Mesodermal cell (in vitro differentiated cells): ENCODE data around the gene MRPL21. TPM values are rescaled to one million over a fixed set of nuclear protein-coding genes. Genes with fewer than 3 reads are reported as not detected.

Source experiments
- H3K27ac ChIP-seq: 2 replicates; pipeline ENCODE4 v1.7.0; 2013; ENCODE audit warnings: mild to moderate bottlenecking, low read depth, low read length, moderate library complexity; ENCODE audit not compliant: severe bottlenecking
- H3K36me3 ChIP-seq: 2 replicates; pipeline ENCODE4 v1.7.1; 2013; ENCODE audit warnings: mild to moderate bottlenecking, low read length, moderate library complexity; ENCODE audit not compliant: control insufficient read depth, insufficient read depth
- H3K4me1 ChIP-seq: one replicate; pipeline ENCODE4 v1.7.1; 2013; ENCODE audit warnings: mild to moderate bottlenecking, low read length; ENCODE audit not compliant: insufficient read depth, control insufficient read depth, poor library complexity, severe bottlenecking
- H3K4me3 ChIP-seq: 2 replicates; pipeline ENCODE4 v1.7.0; 2013; ENCODE audit warnings: low read length, control low read depth, mild to moderate bottlenecking; ENCODE audit not compliant: insufficient read depth, poor library complexity, severe bottlenecking; ENCODE audit errors: extremely low read depth
- H3K9me3 ChIP-seq: 2 replicates; pipeline ENCODE4 v1.7.1; 2013; ENCODE audit warnings: mild to moderate bottlenecking, low read length, moderate library complexity; ENCODE audit not compliant: control insufficient read depth
- WGBS, 2 experiments: methylation state at CpG; one replicate each; pipeline ENCODE4 v1.1.5; 2013; ENCODE audit warnings: missing lambda C conversion rate in 2 of 2; ENCODE audit not compliant: insufficient coverage in 2 of 2; 5-methylcytosine and 5-hydroxymethylcytosine counted together
- polyA plus RNA-seq, 2 experiments: library from polyadenylated mRNA; stranded (reverse); fragments of 50-300 nt; gene quantifications; one replicate each; pipeline ENCODE4 v1.2.3, GENCODE V29; 2013

Gene MRPL21
- 58.7 TPM for polyA plus RNA-seq (2013, experiment 1 of 2)
- polyA plus RNA-seq (2013, experiment 2 of 2), result 54.0 TPM

DNA sequence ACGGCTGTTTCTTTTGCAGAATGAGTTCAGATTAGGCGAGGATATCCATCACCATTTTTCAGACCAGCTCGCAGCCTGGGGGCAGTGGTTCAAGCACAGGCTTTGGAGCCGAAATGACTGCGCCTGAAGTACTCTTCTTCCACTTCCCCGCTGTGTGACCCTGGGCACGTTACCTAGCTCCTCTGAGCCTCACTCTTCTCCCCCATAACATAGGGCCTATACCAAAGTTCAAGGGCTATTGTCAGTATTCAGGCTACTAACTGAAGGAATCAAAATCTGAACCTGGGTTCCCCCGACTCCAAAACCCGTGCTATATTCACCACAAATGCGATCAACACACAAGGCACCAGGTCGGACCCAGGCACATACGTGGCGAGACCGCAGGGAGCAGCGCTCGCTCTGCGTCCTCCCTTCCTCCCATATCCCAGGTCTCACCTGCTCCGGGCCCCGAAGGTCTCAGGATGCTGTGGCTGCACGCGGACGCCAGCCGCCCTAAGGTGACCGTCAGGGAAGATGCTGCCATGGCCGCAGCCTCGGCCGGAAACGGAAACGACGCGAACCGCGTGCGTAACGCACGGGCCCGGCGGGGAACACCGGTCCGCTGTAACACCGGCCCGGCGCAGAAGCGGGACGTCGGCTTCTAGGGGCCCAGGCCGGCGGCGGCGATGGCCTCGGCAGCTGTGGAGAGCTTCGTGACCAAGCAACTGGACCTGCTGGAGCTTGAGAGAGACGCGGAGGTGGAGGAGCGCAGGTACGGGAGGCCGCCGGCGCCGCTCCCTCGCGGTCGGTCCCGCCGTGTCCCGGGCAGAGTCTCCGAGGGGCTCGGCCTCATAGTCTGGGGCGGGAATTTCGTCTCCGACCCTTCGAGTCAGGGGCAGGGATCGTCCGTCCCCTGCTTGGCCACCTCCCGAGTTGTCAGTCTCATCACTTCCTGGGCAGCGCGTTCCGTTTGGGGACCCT is at the start of gene MRPL21, which contains the start of gene IGHMBP2:
Gene MRPL21, minus strand, starts transcription at position 545 of the 960 bp plus-strand sequence. Its CDS starts 22 bp downstream, at position 523.
Gene IGHMBP2, plus strand, starts transcription at position 604 of the 960 bp plus-strand sequence. Its CDS starts 62 bp downstream, at position 666.
- Histone ChIP-seq H3K4me3 (peak within 1 kb of the TSS; percentile 99), H3K9me3 (no peaks in the 10 kb centered on the region), H3K27ac (peak within 1 kb of the TSS; percentile 62), H3K4me1 (peaks cover 6% of the 10 kb centered on the region), H3K36me3 (peaks cover 48% of the 10 kb centered on the region)
- 1 to 2% methylated on average over 70 to 75 of the region's 78 CpGs for WGBS, 2 experiments

DNA sequence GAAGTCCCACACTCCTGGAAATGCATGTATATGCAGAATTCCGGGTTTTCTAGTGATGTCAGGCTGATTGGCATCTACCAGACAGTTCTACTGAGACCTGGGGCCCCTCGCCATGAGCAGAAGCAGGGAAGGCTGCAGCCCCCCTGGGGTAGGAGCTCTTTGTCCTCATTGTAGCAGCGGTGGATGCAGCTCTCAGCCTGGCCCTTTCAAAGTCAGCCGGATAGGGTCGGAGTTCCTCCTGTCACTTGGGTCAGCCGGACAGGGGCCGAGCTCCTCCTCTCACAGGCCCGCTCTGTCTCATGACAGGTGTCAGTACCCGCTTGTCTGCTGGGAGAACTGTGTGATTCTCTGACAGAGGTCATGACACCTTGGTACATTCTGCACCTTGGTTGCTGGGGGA is 47.1 kb upstream of the MRPL21 start:
- 22 to 42% methylated on average over 9 of the region's 9 CpGs for WGBS, 2 experiments
- Histone ChIP-seq H3K27ac (no peak overlapping the region), H3K36me3 (no peaks in the 10 kb centered on the region), H3K4me3 (no peak overlapping the region), H3K9me3 (no peaks in the 10 kb centered on the region), H3K4me1 (no peaks in the 10 kb centered on the region)

DNA sequence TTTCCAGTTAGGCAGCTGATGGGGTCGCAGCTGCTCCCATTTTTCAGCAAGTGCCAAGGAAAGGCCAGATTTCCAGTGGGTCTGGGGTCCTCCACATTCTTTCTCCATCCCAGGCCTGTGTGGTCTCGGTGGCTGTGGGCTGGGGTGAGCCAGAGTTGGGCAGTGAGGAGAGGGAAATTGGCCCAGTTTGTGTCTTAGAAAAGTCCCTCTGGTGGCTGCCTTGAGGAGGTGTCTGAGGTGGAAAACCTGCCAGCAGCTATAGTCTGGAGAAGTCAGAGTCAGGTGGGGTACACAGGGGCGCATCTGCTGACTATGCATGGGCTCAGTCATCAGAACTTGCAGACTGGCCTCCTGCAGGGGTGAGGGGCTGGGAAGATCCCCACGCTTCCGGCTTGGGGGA is 46.6 kb upstream of the MRPL21 start:
- H3K27ac ChIP-seq, result no peak overlapping the region
- WGBS, 2 experiments, result 49 to 50% methylated on average over 2 to 5 of the region's 5 CpGs
- no peaks in the 10 kb centered on the region for H3K4me1 ChIP-seq
- no peak overlapping the region for H3K4me3 ChIP-seq
- H3K9me3 ChIP-seq, result no peaks in the 10 kb centered on the region
- H3K36me3 ChIP-seq, result no peaks in the 10 kb centered on the region

- WGBS, 2 experiments, result 93 to 94% methylated on average over 16 to 17 of the region's 17 CpGs
- H3K9me3 ChIP-seq, result no peaks in the 10 kb centered on the region
- no peaks in the 10 kb centered on the region for H3K36me3 ChIP-seq
- H3K4me3 ChIP-seq, result no peak overlapping the region
- no peak overlapping the region for H3K27ac ChIP-seq
- H3K4me1 ChIP-seq, result no peaks in the 10 kb centered on the region
Observed at GRCh38 chr11:68948935-68949334, 45.3 kb upstream of the MRPL21 start.

DNA sequence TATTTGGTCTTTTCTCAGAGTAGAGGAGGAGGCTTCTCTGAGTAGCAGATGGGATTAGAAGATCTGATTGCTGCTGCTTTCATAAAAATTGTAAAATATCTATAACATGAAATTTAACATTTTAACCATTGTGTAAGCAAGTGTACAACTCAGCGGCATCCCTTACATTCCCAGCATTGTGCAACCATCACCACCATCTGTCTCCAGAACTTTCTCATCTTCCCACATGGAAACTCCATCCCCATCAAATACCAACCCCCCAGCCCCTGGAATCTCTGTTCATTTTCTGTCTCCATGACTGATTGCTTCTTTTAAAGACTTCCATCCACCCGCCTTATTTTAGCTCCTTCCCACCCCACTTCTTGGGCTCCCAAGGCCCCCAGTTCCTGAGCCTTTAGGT is 44.9 kb upstream of the MRPL21 start:
- no peaks in the 10 kb centered on the region for H3K4me1 ChIP-seq
- H3K4me3 ChIP-seq, result no peak overlapping the region
- 60 to 100% methylated on average over 1 to 2 of the region's 2 CpGs for WGBS, 2 experiments
- no peak overlapping the region for H3K27ac ChIP-seq
- H3K36me3 ChIP-seq, result no peaks in the 10 kb centered on the region
- no peaks in the 10 kb centered on the region for H3K9me3 ChIP-seq

DNA sequence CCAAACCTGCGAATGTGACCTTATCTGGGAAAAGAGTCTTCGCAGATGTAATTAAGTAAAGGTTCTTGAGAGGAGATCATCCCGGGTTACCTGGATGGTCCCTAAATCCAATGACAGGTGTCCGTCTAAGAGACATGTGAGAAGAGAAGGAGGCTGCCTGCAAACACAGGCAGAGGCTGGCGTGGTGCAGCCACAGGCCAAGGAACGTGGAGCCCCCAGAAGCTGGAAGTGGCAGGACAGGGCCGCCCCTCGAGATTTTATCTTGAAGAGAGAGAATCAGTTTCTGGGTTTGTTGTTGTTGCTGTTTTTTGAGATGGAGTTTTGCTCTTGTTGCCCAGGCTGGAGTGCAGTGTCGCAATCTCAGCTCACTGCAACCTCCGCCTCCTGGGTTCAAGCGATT is 43.5 kb upstream of the MRPL21 start:
- H3K27ac ChIP-seq, result no peak overlapping the region
- no peaks in the 10 kb centered on the region for H3K36me3 ChIP-seq
- WGBS, 2 experiments, result 77 to 81% methylated on average over 6 to 9 of the region's 11 CpGs
- H3K4me3 ChIP-seq, result no peak overlapping the region
- H3K9me3 ChIP-seq, result no peaks in the 10 kb centered on the region
- no peaks in the 10 kb centered on the region for H3K4me1 ChIP-seq

DNA sequence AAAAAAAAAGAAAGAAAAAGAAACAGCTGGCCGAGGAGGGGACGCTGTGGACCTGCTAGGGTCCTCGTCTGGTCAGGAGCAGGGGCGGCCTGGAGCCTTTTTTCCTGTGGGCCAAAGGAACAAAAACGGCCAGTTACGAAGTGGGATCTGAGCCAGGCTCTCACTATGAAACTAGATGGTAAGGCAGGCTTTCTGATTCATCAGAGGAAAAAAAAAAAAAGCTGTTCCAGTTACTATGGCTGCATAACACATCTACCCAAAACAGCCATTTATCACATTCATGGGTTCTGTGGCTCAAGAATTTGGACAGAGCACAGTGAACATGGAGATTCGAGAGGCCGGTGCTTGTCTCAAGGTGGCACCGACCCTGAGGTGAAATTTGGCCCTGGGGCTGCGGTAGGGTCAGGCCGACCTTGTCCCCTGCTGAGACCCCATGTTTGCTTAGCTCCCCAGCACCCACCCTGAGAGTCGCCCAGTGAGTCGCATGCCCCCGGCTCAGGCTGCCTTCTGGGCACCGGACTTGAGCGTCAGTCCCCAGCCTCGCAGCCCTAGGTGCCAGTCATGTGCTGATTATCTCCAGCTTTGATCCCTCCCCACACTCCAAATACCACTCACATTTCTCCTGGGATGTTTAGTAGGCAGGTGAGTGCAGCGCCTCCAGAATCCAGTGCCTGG is 42.9 kb upstream of the MRPL21 start:
- H3K4me3 ChIP-seq, result no peak overlapping the region
- H3K4me1 ChIP-seq, result no peaks in the 10 kb centered on the region
- H3K36me3 ChIP-seq, result no peaks in the 10 kb centered on the region
- H3K27ac ChIP-seq, result no peak overlapping the region
- WGBS, 2 experiments, result 90 to 93% methylated on average over 13 to 16 of the region's 18 CpGs
- no peaks in the 10 kb centered on the region for H3K9me3 ChIP-seq

GRCh38 chr11:68942751-68943271 is 39.2 kb upstream of the MRPL21 start:
- Histone ChIP-seq H3K27ac (no peak overlapping the region), H3K4me1 (no peaks in the 10 kb centered on the region), H3K4me3 (no peak overlapping the region), H3K36me3 (peaks cover 13% of the 10 kb centered on the region), H3K9me3 (no peaks in the 10 kb centered on the region)
- WGBS, 2 experiments, result 84 to 87% methylated on average over 8 to 9 of the region's 9 CpGs

DNA sequence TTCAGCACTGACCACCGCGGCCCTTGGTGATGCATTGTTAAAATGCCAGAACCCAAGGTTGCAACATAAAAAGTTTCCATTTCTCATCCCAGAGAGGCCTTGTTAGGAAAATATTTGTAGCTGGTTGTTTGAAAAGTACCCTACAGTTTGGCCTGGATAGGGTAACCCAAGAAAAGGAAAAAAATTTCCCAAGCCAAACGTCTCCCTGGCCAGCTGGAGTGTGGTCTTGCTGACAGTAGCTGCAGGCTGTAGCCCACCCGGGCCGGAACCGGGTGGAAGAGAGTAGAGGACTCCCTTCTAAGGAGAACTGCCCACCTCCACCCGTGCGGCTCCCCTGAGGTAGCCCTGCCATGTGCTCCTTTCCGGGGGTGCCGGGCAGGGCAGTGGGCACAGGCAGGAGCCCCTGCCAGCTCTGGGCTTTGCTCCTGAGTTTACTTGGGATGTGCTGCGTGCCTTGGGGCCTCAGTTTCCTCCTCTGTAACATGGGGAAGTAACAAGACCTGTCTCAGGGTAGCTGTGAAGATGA is 38.5 kb upstream of the MRPL21 start:
- H3K36me3 ChIP-seq, result peaks cover 18% of the 10 kb centered on the region
- 80 to 84% methylated on average over 8 to 11 of the region's 11 CpGs for WGBS, 2 experiments
- H3K4me1 ChIP-seq, result no peaks in the 10 kb centered on the region
- no peak overlapping the region for H3K4me3 ChIP-seq
- H3K9me3 ChIP-seq, result no peaks in the 10 kb centered on the region
- H3K27ac ChIP-seq, result no peak overlapping the region

DNA sequence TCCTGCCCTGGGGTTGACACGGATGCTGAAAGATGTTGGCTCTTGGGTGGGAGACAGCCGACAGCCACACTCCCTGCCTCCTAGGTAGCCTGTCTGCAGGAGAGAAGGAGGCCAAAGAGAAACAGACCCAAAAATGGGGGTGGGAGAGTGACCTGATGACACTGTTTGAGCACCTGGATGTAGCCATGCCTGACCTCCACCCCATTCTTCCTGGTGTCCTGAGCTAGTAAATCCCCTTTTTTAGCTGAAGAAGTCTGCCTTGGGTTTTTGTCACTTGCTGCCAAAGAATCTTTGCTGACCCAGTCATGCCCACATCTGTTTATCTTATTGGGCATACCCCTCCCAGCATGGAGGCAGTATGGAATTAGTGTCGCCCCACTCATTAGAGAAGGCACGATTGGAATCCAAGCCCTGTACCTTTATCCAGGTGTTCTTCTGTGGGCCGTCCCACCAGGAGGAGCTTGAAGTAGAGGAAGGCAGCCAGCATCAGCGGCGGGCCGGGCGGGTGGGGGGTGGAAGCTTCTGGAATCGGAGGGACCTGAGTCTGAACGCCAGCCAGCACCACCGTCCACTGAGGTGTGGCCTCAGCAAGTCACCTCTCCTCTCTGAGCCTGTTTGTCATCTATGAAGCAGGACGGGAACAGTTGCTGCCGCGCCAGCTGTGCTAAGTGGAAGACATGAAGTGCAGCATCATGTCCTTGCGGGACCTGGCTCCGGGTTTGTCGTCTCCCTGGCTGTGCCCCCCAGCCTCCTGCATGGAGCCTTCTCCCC is 37.9 kb upstream of the MRPL21 start:
- Histone ChIP-seq H3K27ac (no peak overlapping the region), H3K9me3 (no peaks in the 10 kb centered on the region), H3K36me3 (peaks cover 25% of the 10 kb centered on the region), H3K4me3 (no peak overlapping the region), H3K4me1 (no peaks in the 10 kb centered on the region)
- 96 to 100% methylated on average over 8 to 17 of the region's 18 CpGs for WGBS, 2 experiments
